BJ (cell line): ENCODE results near the gene NEXMIF. TPM values are rescaled to one million over a fixed set of nuclear protein-coding genes. Genes with fewer than 3 reads are reported as not detected.
"Not testable (repeated sequence)": the region's sequence is repeated elsewhere in the genome, so short reads cannot be mapped to it uniquely, and the experiment has no call there.

Experiments used
- CTCF ChIA-PET: fragments of 350-600 bp; formaldehyde crosslinking; extraction: SDS; loops from one replicate; lab custom pipeline; 2021; ENCODE audit warnings: antibody characterized with exemption, inconsistent platforms; lab: Yijun Ruan, JAX
- POLR2A ChIA-PET: fragments of 300-600 bp; sonication (Branson Sonifier 250); formaldehyde crosslinking; extraction: SDS; loops from one replicate; lab custom pipeline; 2021; ENCODE audit warnings: antibody characterized with exemption; lab: Charles Lee
- DNase-seq: peaks from one replicate; pipeline ENCODE4 v3.0.0-alpha.2; 2011; ENCODE audit warnings: low read depth
- H3K27me3 ChIP-seq: 2 replicates; pipeline ENCODE4 v1.6.0; 2011; ENCODE audit warnings: low read length; ENCODE audit not compliant: control insufficient read depth, insufficient read depth
- H3K36me3 ChIP-seq: 2 replicates; pipeline ENCODE4 v1.5.1; 2011; ENCODE audit warnings: low read length; ENCODE audit not compliant: control insufficient read depth, insufficient read depth
- H3K4me3 ChIP-seq: 2 replicates; pipeline ENCODE4 v1.5.1; 2011; ENCODE audit warnings: low read depth, mild to moderate bottlenecking, control low read depth, low read length
- CTCF ChIP-seq: IDR thresholded peaks from 2 replicates; pipeline ENCODE4 v1.5.1; 2011; ENCODE audit warnings: low read depth, mild to moderate bottlenecking, control low read depth, inconsistent platforms, low read length, moderate library complexity; ENCODE audit not compliant: insufficient read depth
- polyA plus RNA-seq: library from polyadenylated mRNA; depleted of rRNA; stranded (reverse); fragments of >200 nt; gene quantifications from 2 replicates; pipeline ENCODE4 v1.2.3, GENCODE V29; 2011; rRNA removed
- small RNA-seq: library from RNA; depleted of rRNA; stranded (forward); fragments of <200 nt; gene quantifications from one replicate; pipeline ENCODE3, GENCODE V24; 2012; ENCODE audit warnings: low replicate concordance, low read depth; ENCODE audit not compliant: insufficient read length

Gene NEXMIF
- polyA plus RNA-seq, 1 experiment: not detected

GRCh38 chrX:74736450-74736849 lies 188.8 kb downstream of the NEXMIF start:
- ChIA-PET CTCF (no interaction called here), POLR2A (no interaction called here)
- H3K27me3 ChIP-seq: no peaks in the 10 kb centered on the region
- no peak overlapping the region for H3K4me3 ChIP-seq
- TF ChIP-seq CTCF: no peak
- no peak for DNase-seq
- H3K36me3 ChIP-seq: no peaks in the 10 kb centered on the region

GRCh38 chrX:74705269-74705668 lies 220.0 kb downstream of the NEXMIF start:
- H3K36me3 ChIP-seq: no peaks in the 10 kb centered on the region
- POLR2A ChIA-PET: no interaction called here
- H3K4me3 ChIP-seq: no peak overlapping the region
- no peak for TF ChIP-seq CTCF
- no peak for DNase-seq
- no peaks in the 10 kb centered on the region for H3K27me3 ChIP-seq
- CTCF ChIA-PET: no interaction called here

GRCh38 chrX:74701343-74701742 lies 223.9 kb downstream of the NEXMIF start:
- CTCF ChIA-PET, H3K4me3 ChIP-seq, DNase-seq, POLR2A ChIA-PET, H3K27me3 ChIP-seq, H3K36me3 ChIP-seq: not testable (repeated sequence)

GRCh38 chrX:74684466-74684865 lies 240.8 kb downstream of the NEXMIF start:
- no peak for DNase-seq
- no peak for TF ChIP-seq CTCF
- no peak overlapping the region for H3K4me3 ChIP-seq
- ChIA-PET CTCF (no interaction called here), POLR2A (no interaction called here)
- H3K27me3 ChIP-seq: no peaks in the 10 kb centered on the region
- no peaks in the 10 kb centered on the region for H3K36me3 ChIP-seq

Small RNA genes within 50 kb of the gene (small RNA-seq; reads per million reads assigned to genes)
- gene AL139395.1: not detected

Other genes starting within 250 kb of the NEXMIF start
- gene ABCB7, start 230.8 kb upstream of the NEXMIF start, polyA plus RNA-seq: 9.6 and 15.7 TPM in 2 replicates